GM13976 (cell line): ENCODE measurements around the gene PIF1.
"Not testable (repeated sequence)": the region's sequence is repeated elsewhere in the genome, so short reads cannot be mapped to it uniquely, and the experiment has no call there.

ENCODE experiments used
- DNase-seq: peaks from one replicate; pipeline ENCODE4 v3.0.0; 2012; ENCODE audit warnings: low spot score
- CTCF ChIP-seq: IDR thresholded peaks from 2 replicates; pipeline ENCODE4 v1.5.1; 2012; ENCODE audit warnings: borderline replicate concordance, mild to moderate bottlenecking; ENCODE audit not compliant: insufficient read depth; ENCODE audit errors: extremely low read depth, missing control alignments, control extremely low read depth
- in situ Hi-C: fragments of 300-500 bp; cut with MboI; formaldehyde crosslinking; loops from one replicate; pipeline ENCODE4 v1.12.0; 2022; ENCODE audit warnings: low sequenced_read_pairs, mixed read lengths, inconsistent platforms; ENCODE audit not compliant: unreplicated experiment

PIF1 gene

GRCh38 chr15:64806509-64806908, 18.9 kb downstream of the PIF1 start:
- TF ChIP-seq CTCF: no peak
- in situ Hi-C loops: loop anchor here (10.0 kb wide), 1 partner anchor 52 kb away; no protein-coding TSS in a partner anchor
- DNase-seq: no peak

GRCh38 chr15:64804619-64805018, 20.8 kb downstream of the PIF1 start:
- in situ Hi-C loops: loop anchor here (10.0 kb wide), 1 partner anchor 50 kb away; no protein-coding TSS in a partner anchor
- DNase-seq: no peak
- TF ChIP-seq CTCF: no peak

- no peak for TF ChIP-seq CTCF
- DNase-seq: no peak
- in situ Hi-C loops: loop anchor here (10.0 kb wide), 1 partner anchor 49 kb away; no protein-coding TSS in a partner anchor
Measured at GRCh38 chr15:64803526-64803925, 21.9 kb downstream of the PIF1 start.

GRCh38 chr15:64800476-64800875, 25.0 kb downstream of the PIF1 start:
- DNase-seq: no peak
- TF ChIP-seq CTCF: no peak
- in situ Hi-C loops: loop anchor here (10.0 kb wide), 1 partner anchor 46 kb away; no protein-coding TSS in a partner anchor

- in situ Hi-C loops, DNase-seq: not testable (repeated sequence)
Measured at GRCh38 chr15:64798905-64799304, 26.5 kb downstream of the PIF1 start.

- DNase-seq, in situ Hi-C loops: not testable (repeated sequence)
Measured at GRCh38 chr15:64795921-64796320, 29.5 kb downstream of the PIF1 start.

- DNase-seq, in situ Hi-C loops: not testable (repeated sequence)
Measured at GRCh38 chr15:64795299-64795698, 30.1 kb downstream of the PIF1 start.

- no peak for TF ChIP-seq CTCF
- in situ Hi-C loops: no loop called here
- DNase-seq: no peak
Measured at GRCh38 chr15:64792282-64792681, 33.2 kb downstream of the PIF1 start.

- in situ Hi-C loops: no loop called here
- no peak for TF ChIP-seq CTCF
Measured at GRCh38 chr15:64791401-64791800, 34.0 kb downstream of the PIF1 start.

More at GRCh38 chr15:64791401-64791800, 34.0 kb downstream of the PIF1 start:
- DNase-seq: no peak
